GM23338 (cell line): Measurements from ENCODE around the gene TSPEAR. TPM values are rescaled to one million over a fixed set of nuclear protein-coding genes. Genes with fewer than 3 reads are reported as not detected.

ENCODE experiments used
- ATAC-seq: fragments of 200-7000 bp; cut with Tn5 transposase; 3 replicates; pipeline ENCODE4 v1.9.1; 2020
- DNase-seq: peaks from one replicate; pipeline ENCODE4 v3.0.0-alpha.2; 2015; ENCODE audit warnings: low spot score
- H2AFZ ChIP-seq: fragments of 200-600 bp; sonication (generic); 2 replicates; pipeline ENCODE4 v1.8.0; 2016; ENCODE audit warnings: antibody characterized with exemption, mild to moderate bottlenecking, moderate library complexity
- H3F3A ChIP-seq: fragments of 200-600 bp; sonication (generic); replicated peaks from 2 replicates; pipeline ENCODE4 v1.8.0; 2017; ENCODE audit warnings: antibody characterized with exemption, mixed run types, low read depth
- H3K27ac ChIP-seq: fragments of 200-600 bp; sonication (generic); 2 replicates; pipeline ENCODE4 v1.6.1; 2016; ENCODE audit warnings: low read depth
- H3K27me3 ChIP-seq: fragments of 200-600 bp; sonication (generic); 2 replicates; pipeline ENCODE4 v1.8.0; 2016; ENCODE audit warnings: mild to moderate bottlenecking, mixed run types, moderate library complexity; ENCODE audit not compliant: insufficient read depth
- H3K36me3 ChIP-seq: fragments of 200-600 bp; sonication (generic); 2 replicates; pipeline ENCODE4 v1.8.0; 2016; ENCODE audit warnings: mild to moderate bottlenecking; ENCODE audit not compliant: insufficient read depth
- H3K4me1 ChIP-seq: fragments of 200-600 bp; sonication (generic); 2 replicates; pipeline ENCODE4 v1.8.0; 2016; ENCODE audit warnings: mild to moderate bottlenecking, moderate library complexity; ENCODE audit not compliant: insufficient read depth
- H3K4me2 ChIP-seq: fragments of 200-600 bp; sonication (generic); 2 replicates; pipeline ENCODE4 v1.7.1; 2017; ENCODE audit warnings: mixed run types
- H3K4me3 ChIP-seq: fragments of 200-600 bp; sonication (generic); 2 replicates; pipeline ENCODE4 v1.6.1; 2016; ENCODE audit warnings: mixed run types
- H3K79me2 ChIP-seq: fragments of 200-600 bp; sonication (generic); replicated peaks from 2 replicates; pipeline ENCODE4 v1.8.0; 2017; ENCODE audit warnings: mild to moderate bottlenecking; ENCODE audit not compliant: insufficient read depth
- H3K9me2 ChIP-seq: fragments of 200-600 bp; sonication (generic); 2 replicates; pipeline ENCODE4 v1.8.0; 2017; ENCODE audit not compliant: insufficient read depth
- H4K20me1 ChIP-seq: fragments of 200-600 bp; sonication (generic); replicated peaks from 2 replicates; pipeline ENCODE4 v1.8.0; 2017; ENCODE audit warnings: mild to moderate bottlenecking; ENCODE audit not compliant: insufficient read depth
- H3K27ac Mint-ChIP-seq: 2 replicates; pipeline ENCODE4 v1.8.0; 2020; ENCODE audit warnings: inconsistent platforms, mild to moderate bottlenecking, moderate library complexity, mixed read lengths
- H3K27me3 Mint-ChIP-seq: 3 replicates; pipeline ENCODE4 v1.8.0; 2022; ENCODE audit warnings: low read depth, mild to moderate bottlenecking, moderate library complexity, mixed read lengths, inconsistent platforms; ENCODE audit not compliant: insufficient read depth, poor library complexity
- H3K36me3 Mint-ChIP-seq: 3 replicates; pipeline ENCODE4 v1.8.0; 2021; ENCODE audit warnings: low read depth, mild to moderate bottlenecking, inconsistent platforms, moderate library complexity, mixed read lengths
- H3K4me1 Mint-ChIP-seq: 3 replicates; pipeline ENCODE4 v1.8.0; 2020; ENCODE audit warnings: mild to moderate bottlenecking, inconsistent platforms, mixed read lengths
- H3K4me3 Mint-ChIP-seq: 3 replicates; pipeline ENCODE4 v1.8.0; 2021; ENCODE audit warnings: moderate library complexity, mild to moderate bottlenecking, inconsistent platforms, mixed read lengths
- H3K9me3 Mint-ChIP-seq: 3 replicates; pipeline ENCODE4 v1.8.0; 2020; ENCODE audit warnings: moderate library complexity, mild to moderate bottlenecking, inconsistent platforms, mixed read lengths
- CREB1 ChIP-seq: fragments of 250-450 bp; sonication (Bioruptor Pico); IDR thresholded peaks from 2 replicates; pipeline ENCODE4 v1.5.0; 2020; ENCODE audit warnings: low read depth, mild to moderate bottlenecking, moderate library complexity
- CTCF ChIP-seq, 2 experiments: fragments of 200-600 bp in 1 of 2; sonication (generic) in 1 of 2; conservative IDR thresholded peaks; 2 replicates each; pipeline versions ENCODE4 v1.5.1 to v1.6.1; 2016 to 2017; ENCODE audit warnings: antibody characterized with exemption in 2 of 2, low read depth in 2 of 2, mild to moderate bottlenecking in 2 of 2, moderate library complexity in 1 of 2
- ETS1 ChIP-seq: IDR thresholded peaks from 2 replicates; pipeline ENCODE4 v1.6.1; 2016; ENCODE audit warnings: antibody characterized with exemption
- EZH2 ChIP-seq: fragments of 200-600 bp; sonication (generic); IDR thresholded peaks from one replicate; pipeline ENCODE4 v1.8.0; 2017; ENCODE audit warnings: antibody characterized with exemption, mild to moderate bottlenecking, low read depth; ENCODE audit not compliant: unreplicated experiment
- EZH2phosphoT487 ChIP-seq: fragments of 200-600 bp; sonication (generic); IDR thresholded peaks from one replicate; pipeline ENCODE4 v1.8.1; 2018; ENCODE audit warnings: antibody characterized with exemption; ENCODE audit not compliant: unreplicated experiment
- JUNB ChIP-seq: IDR thresholded peaks from one replicate; pipeline ENCODE4 v1.6.1; 2016; ENCODE audit warnings: antibody characterized with exemption; ENCODE audit not compliant: unreplicated experiment
- POLR2AphosphoS5 ChIP-seq: IDR thresholded peaks from 2 replicates; pipeline ENCODE4 v1.6.1; 2016; ENCODE audit warnings: antibody characterized with exemption, low read depth
- REST ChIP-seq: IDR thresholded peaks from one replicate; pipeline ENCODE4 v1.6.1; 2018; ENCODE audit warnings: antibody characterized with exemption; ENCODE audit not compliant: unreplicated experiment
- STAT1 ChIP-seq: IDR thresholded peaks from one replicate; pipeline ENCODE4 v1.6.1; 2016; ENCODE audit warnings: antibody characterized with exemption; ENCODE audit not compliant: unreplicated experiment
- ZNF114 ChIP-seq: fragments of 250-450 bp; sonication (Bioruptor Pico); IDR thresholded peaks from 2 replicates; pipeline ENCODE4 v1.5.0; 2020; ENCODE audit warnings: mild to moderate bottlenecking, moderate library complexity
- polyA plus RNA-seq: library from polyadenylated mRNA; unstranded; fragments of >200 nt; fragmentation: Nextera tagmentation; extraction: Ambion mirVana; gene quantifications from 2 replicates; pipeline ENCODE4 v1.2.1, GENCODE V29; 2016
- total RNA-seq: library from RNA; depleted of rRNA; stranded (reverse); fragments of >200 nt; shearing (Covaris generic); gene quantifications from 2 replicates; pipeline ENCODE4 v1.2.3, GENCODE V29; 2014

Gene TSPEAR
- total and polyA plus RNA-seq, 2 experiments from 2014 or later: 0.35 to 0.92 TPM

- no peak for TF ChIP-seq POLR2AphosphoS5
- no peak for TF ChIP-seq EZH2
- TF ChIP-seq EZH2phosphoT487: no peak
- no peak for TF ChIP-seq REST
These were observed 11.8 kb downstream of the TSPEAR start (continued) for GRCh38 chr21:44699502-44700001.

GRCh38 chr21:44697811-44698734 is 13.3 kb downstream of the TSPEAR start:
- Histone ChIP-seq H3K9me2 (no peaks in the 10 kb centered on the region), H3K27me3 (no peaks in the 10 kb centered on the region), H3F3A (no peaks in the 10 kb centered on the region), H3K36me3 (no peaks in the 10 kb centered on the region; the same call in 1 of the 2 replicates), H4K20me1 (no peaks in the 10 kb centered on the region), H3K4me1 (peaks cover 26% of the 10 kb centered on the region), H3K4me2 (peak overlapping the region; percentile 51; the same call in 1 of the 2 replicates), H2AFZ (0 out of 2 replicates have a peak overlapping the region, but pooled peaks have one; percentile 69), H3K79me2 (no peaks in the 10 kb centered on the region), H3K4me3 (no peak overlapping the region), H3K27ac (no peak overlapping the region)
- peaks cover 62% of the 10 kb centered on the region for H3K4me1 Mint-ChIP-seq
- H3K36me3 Mint-ChIP-seq: 0 out of 3 replicates have a peak, but pooled peaks cover 10% of the 10 kb centered on the region
- peaks cover 8% of the 10 kb centered on the region; the same call in 2 of the 3 replicates for H3K9me3 Mint-ChIP-seq
- peak; percentile 61 for DNase-seq
- no peak overlapping the region; the same call in 2 of the 3 replicates for H3K4me3 Mint-ChIP-seq
- 0 out of 2 replicates have a peak overlapping the region, but pooled peaks have one; percentile 60 for H3K27ac Mint-ChIP-seq
- ATAC-seq: peak; percentile 58
- H3K27me3 Mint-ChIP-seq: peaks cover 19% of the 10 kb centered on the region
- TF ChIP-seq STAT1: no peak
- TF ChIP-seq CTCF (conservative IDR thresholded peaks at IDR 0.05; ENCODE audit: low read depth in 2 of 2): no peak
- TF ChIP-seq POLR2AphosphoS5: no peak
- TF ChIP-seq ETS1: no peak
- no peak for TF ChIP-seq REST
- TF ChIP-seq JUNB: no peak
- TF ChIP-seq CREB1 (CRISPR knock-in tag): no peak
- no peak for TF ChIP-seq ZNF114
- TF ChIP-seq EZH2: no peak
